ENCODE measurements around the gene SIRPG. TPM values are rescaled to one million over a fixed set of nuclear protein-coding genes. Genes with fewer than 3 reads are reported as not detected.

SIRPG gene
- total and polyA plus RNA-seq, 10 of the 15 experiments (the other 5 are each of a cell fraction or from before 2014, with no cell fraction given): 1.1 to 13.0 (median 4.1) TPM

DNA sequence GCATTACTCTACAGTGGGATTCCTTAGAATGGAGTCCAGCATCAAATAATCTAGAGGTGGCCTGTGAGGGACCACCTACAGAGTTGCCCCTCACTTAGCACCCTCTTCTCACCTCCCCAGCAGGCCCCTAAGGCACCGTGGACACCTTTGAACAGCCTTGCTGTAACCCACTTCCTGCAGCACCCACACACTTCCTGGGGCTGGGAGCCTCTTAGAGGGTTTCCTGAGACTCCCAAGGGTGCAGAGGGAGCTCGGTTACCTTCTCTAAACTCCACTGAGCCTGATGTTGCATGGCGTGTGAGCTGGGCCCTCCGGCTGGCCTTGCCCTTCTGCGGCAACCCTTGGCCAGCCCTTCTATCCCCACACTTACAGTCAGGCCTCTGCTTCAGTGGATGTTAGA, 7.3 kb upstream of the SIRPG start (continued):
- TF ChIP-seq, protein P1, sequence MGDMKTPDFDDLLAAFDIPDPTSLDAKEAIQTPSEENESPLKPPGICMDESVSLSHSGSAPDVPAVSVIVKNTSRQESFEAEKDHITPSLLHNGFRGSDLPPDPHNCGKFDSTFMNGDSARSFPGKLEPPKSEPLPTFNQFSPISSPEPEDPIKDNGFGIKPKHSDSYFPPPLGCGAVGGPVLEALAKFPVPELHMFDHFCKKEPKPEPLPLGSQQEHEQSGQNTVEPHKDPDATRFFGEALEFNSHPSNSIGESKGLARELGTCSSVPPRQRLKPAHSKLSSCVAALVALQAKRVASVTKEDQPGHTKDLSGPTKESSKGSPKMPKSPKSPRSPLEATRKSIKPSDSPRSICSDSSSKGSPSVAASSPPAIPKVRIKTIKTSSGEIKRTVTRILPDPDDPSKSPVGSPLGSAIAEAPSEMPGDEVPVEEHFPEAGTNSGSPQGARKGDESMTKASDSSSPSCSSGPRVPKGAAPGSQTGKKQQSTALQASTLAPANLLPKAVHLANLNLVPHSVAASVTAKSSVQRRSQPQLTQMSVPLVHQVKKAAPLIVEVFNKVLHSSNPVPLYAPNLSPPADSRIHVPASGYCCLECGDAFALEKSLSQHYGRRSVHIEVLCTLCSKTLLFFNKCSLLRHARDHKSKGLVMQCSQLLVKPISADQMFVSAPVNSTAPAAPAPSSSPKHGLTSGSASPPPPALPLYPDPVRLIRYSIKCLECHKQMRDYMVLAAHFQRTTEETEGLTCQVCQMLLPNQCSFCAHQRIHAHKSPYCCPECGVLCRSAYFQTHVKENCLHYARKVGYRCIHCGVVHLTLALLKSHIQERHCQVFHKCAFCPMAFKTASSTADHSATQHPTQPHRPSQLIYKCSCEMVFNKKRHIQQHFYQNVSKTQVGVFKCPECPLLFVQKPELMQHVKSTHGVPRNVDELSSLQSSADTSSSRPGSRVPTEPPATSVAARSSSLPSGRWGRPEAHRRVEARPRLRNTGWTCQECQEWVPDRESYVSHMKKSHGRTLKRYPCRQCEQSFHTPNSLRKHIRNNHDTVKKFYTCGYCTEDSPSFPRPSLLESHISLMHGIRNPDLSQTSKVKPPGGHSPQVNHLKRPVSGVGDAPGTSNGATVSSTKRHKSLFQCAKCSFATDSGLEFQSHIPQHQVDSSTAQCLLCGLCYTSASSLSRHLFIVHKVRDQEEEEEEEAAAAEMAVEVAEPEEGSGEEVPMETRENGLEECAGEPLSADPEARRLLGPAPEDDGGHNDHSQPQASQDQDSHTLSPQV (IDR thresholded peaks at IDR 0.05): no peak
- no peak for TF ChIP-seq ZSCAN29 (IDR thresholded peaks at IDR 0.05)
- TF ChIP-seq, protein P2, sequence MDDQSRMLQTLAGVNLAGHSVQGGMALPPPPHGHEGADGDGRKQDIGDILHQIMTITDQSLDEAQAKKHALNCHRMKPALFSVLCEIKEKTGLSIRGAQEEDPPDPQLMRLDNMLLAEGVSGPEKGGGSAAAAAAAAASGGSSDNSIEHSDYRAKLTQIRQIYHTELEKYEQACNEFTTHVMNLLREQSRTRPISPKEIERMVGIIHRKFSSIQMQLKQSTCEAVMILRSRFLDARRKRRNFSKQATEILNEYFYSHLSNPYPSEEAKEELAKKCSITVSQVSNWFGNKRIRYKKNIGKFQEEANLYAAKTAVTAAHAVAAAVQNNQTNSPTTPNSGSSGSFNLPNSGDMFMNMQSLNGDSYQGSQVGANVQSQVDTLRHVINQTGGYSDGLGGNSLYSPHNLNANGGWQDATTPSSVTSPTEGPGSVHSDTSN (IDR thresholded peaks at IDR 0.05; ENCODE audit: insufficient replicate concordance, low read depth, low read length): no peak
- TF ChIP-seq MTA3 (IDR thresholded peaks at IDR 0.05; ENCODE audit: borderline replicate concordance, low read length): no peak
- no peak; the same call in 1 of the 2 replicates for TF ChIP-seq ZBED1 (IDR thresholded peaks at IDR 0.05; ENCODE audit: borderline replicate concordance)
- TF ChIP-seq SUZ12 (IDR thresholded peaks at IDR 0.05; ENCODE audit: unreplicated experiment): no peak
- no peak for TF ChIP-seq MYB (IDR thresholded peaks at IDR 0.05; ENCODE audit: borderline replicate concordance, low read depth, low read length)
- TF ChIP-seq, protein P3, sequence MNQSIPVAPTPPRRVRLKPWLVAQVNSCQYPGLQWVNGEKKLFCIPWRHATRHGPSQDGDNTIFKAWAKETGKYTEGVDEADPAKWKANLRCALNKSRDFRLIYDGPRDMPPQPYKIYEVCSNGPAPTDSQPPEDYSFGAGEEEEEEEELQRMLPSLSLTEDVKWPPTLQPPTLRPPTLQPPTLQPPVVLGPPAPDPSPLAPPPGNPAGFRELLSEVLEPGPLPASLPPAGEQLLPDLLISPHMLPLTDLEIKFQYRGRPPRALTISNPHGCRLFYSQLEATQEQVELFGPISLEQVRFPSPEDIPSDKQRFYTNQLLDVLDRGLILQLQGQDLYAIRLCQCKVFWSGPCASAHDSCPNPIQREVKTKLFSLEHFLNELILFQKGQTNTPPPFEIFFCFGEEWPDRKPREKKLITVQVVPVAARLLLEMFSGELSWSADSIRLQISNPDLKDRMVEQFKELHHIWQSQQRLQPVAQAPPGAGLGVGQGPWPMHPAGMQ (IDR thresholded peaks at IDR 0.05; ENCODE audit: borderline replicate concordance): no peak
- no peak for TF ChIP-seq NFXL1 (IDR thresholded peaks at IDR 0.05; ENCODE audit: borderline replicate concordance)
- no peak for TF ChIP-seq TAF1 (IDR thresholded peaks at IDR 0.05; ENCODE audit: borderline replicate concordance, low read depth, low read length)
- TF ChIP-seq FOS (IDR thresholded peaks at IDR 0.05; ENCODE audit: borderline replicate concordance, extremely low read depth, insufficient read length): no peak
- no peak for TF ChIP-seq RB1 (IDR thresholded peaks at IDR 0.05; ENCODE audit: borderline replicate concordance)
- no peak; the same call in 1 of the 2 replicates for TF ChIP-seq NFIC (IDR thresholded peaks at IDR 0.05; ENCODE audit: low read depth, low read length)
- TF ChIP-seq IKZF2 (IDR thresholded peaks at IDR 0.05): peak; percentile 55 to 77; a peak in 3 of 4 replicates
- no peak for TF ChIP-seq NRF1 (conservative IDR thresholded peaks at IDR 0.05; ENCODE audit: low read depth, low read length)
- no peak for TF ChIP-seq ZNF217 (IDR thresholded peaks at IDR 0.05)
- TF ChIP-seq GABPA (IDR thresholded peaks at IDR 0.05; ENCODE audit: low read depth): peak; percentile 53; the same call in 1 of the 2 replicates
- TF ChIP-seq SRF (IDR thresholded peaks at IDR 0.05; ENCODE audit: low read depth in 2 of 2, low read length in 2 of 2): no peak
- TF ChIP-seq ZNF274 (IDR thresholded peaks at IDR 0.05; ENCODE audit: insufficient read depth, insufficient read length): no peak
- TF ChIP-seq NR2C1 (IDR thresholded peaks at IDR 0.05): no peak
- no peak for TF ChIP-seq CHD2 (IDR thresholded peaks at IDR 0.05; ENCODE audit: borderline replicate concordance, low read depth, low read length)
- TF ChIP-seq, protein P4, sequence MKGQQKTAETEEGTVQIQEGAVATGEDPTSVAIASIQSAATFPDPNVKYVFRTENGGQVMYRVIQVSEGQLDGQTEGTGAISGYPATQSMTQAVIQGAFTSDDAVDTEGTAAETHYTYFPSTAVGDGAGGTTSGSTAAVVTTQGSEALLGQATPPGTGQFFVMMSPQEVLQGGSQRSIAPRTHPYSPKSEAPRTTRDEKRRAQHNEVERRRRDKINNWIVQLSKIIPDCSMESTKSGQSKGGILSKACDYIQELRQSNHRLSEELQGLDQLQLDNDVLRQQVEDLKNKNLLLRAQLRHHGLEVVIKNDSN (IDR thresholded peaks at IDR 0.05; ENCODE audit: borderline replicate concordance, extremely low read length, insufficient read depth, low read depth, low read length): no peak
- no peak for TF ChIP-seq PML (IDR thresholded peaks at IDR 0.05; ENCODE audit: low read length)
- no peak for TF ChIP-seq RBBP5 (conservative IDR thresholded peaks at IDR 0.05)
- TF ChIP-seq MYC (IDR thresholded peaks at IDR 0.05; ENCODE audit: insufficient read depth, insufficient read length, insufficient replicate concordance, low read length, severe bottlenecking): no peak
- no peak for TF ChIP-seq NFYB (IDR thresholded peaks at IDR 0.05; ENCODE audit: insufficient read depth, low read depth, low read length)

Measured in GM12878 (cell line).